Fibroblast of pulmonary artery (primary cell): ENCODE data around the gene TCP11.

Source experiments
- DNase-seq: peaks from one replicate; pipeline ENCODE4 v3.0.0-alpha.2; 2010; ENCODE audit warnings: low read depth
- H3K4me3 ChIP-seq: replicated peaks from 2 replicates; pipeline ENCODE4 v1.5.1; 2011; ENCODE audit warnings: low read depth, mild to moderate bottlenecking, control low read depth, low read length, moderate library complexity
- TF ChIP-seq, protein P1 (sequence below): IDR thresholded peaks from 2 replicates; pipeline ENCODE4 v1.5.1; 2011; ENCODE audit warnings: mild to moderate bottlenecking, control low read depth, low read length, inconsistent platforms; ENCODE audit errors: missing control alignments

The TCP11 gene

DNA sequence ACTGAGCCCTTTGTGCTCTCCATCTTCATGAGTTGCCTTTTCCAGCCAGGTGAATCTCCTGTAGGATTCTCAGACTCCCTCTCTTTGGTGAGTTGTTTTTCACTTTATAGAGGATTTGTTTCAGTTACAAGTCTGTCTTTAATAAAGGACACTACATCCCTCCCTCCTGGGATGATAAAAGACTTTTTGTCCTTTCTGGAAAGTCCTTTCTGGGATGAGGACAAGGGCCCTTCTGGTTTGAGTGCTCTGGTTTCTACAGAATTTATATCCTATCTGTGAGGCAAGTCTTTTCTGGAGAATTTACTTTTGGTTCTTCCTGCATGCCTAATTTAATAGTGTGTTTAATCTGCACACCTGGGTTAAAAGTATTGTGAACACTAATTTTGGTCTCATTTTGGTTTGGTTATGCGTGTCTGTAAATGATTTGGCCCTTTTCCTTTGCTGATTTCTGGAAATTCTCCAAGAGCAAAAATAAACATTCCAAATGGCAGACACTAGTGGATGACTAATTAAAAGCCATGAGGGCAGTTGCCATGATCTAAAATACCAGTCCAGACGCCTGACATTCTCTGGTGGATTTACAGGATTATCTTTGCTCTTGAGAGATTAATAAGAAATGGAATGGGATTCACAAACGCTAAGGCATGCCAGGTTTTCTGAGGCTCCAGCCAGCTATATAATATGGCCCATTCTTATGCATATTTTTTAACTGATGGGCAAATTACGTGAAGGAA, 44.8 kb downstream of the TCP11 start:
- DNase-seq: peak; percentile 64
- TF ChIP-seq, protein P1, sequence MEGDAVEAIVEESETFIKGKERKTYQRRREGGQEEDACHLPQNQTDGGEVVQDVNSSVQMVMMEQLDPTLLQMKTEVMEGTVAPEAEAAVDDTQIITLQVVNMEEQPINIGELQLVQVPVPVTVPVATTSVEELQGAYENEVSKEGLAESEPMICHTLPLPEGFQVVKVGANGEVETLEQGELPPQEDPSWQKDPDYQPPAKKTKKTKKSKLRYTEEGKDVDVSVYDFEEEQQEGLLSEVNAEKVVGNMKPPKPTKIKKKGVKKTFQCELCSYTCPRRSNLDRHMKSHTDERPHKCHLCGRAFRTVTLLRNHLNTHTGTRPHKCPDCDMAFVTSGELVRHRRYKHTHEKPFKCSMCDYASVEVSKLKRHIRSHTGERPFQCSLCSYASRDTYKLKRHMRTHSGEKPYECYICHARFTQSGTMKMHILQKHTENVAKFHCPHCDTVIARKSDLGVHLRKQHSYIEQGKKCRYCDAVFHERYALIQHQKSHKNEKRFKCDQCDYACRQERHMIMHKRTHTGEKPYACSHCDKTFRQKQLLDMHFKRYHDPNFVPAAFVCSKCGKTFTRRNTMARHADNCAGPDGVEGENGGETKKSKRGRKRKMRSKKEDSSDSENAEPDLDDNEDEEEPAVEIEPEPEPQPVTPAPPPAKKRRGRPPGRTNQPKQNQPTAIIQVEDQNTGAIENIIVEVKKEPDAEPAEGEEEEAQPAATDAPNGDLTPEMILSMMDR: no peak
- H3K4me3 ChIP-seq: no peak overlapping the region

DNA sequence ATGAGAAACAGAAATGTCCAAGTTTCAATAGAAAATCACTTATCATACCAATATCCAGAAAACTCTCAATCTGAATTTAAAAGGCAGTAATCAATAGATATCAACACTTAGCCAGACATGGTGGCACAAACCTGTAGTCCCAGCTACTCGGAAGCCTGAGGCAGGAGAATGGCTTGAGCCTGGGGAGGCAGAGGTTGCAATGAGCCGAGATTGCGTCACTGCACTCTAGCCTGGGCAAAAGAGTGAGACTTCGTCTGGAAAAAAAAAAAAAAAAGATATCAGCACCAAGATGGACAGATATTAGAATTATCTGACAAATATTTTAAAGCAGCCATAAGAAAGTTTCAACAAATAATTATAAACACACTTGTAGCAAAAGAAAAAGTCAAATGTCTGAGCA, 47.0 kb downstream of the TCP11 start:
- no peak for DNase-seq
- TF ChIP-seq, protein P1: no peak
- H3K4me3 ChIP-seq: no peak overlapping the region

DNA sequence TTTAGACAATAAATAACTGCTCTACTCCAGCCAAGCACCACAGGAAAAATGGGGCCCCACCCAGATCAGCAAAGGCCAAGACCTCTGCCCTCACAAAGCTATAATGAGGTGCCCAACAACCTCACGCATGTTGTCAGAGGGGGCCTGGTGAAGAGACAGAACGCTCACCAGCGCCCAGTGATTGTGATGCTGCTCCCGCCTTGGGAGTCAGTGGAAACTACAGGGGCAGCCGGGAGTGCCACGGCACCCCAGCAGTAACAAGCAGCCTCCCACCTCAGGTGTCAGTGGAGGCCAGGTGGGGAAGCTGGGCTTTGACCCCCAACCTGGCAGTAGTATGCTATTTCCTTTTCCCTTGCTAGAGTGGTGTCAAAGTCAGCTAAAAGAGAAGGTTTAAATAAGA, 47.4 kb downstream of the TCP11 start:
- no peak for DNase-seq
- TF ChIP-seq, protein P1: no peak

DNA sequence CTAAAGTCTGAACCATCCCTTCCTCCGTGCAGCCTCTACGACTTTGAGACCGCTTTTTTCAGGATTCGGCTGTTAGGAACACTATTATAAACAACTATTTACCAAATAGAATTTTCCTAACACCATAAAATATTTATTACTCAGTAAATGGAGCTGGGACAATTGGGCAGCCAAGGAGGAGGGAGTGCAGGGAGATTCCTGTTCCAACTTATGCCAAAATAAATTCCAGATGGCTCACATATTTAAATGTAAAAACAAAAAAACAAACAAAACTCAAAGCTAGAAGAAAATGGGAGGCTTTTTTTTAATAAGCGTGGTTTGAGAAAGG, 48.1 kb downstream of the TCP11 start:
- no peak for DNase-seq

More for the DNA sequence above, 47.4 kb downstream of the TCP11 start:
- no peak overlapping the region for H3K4me3 ChIP-seq

DNA sequence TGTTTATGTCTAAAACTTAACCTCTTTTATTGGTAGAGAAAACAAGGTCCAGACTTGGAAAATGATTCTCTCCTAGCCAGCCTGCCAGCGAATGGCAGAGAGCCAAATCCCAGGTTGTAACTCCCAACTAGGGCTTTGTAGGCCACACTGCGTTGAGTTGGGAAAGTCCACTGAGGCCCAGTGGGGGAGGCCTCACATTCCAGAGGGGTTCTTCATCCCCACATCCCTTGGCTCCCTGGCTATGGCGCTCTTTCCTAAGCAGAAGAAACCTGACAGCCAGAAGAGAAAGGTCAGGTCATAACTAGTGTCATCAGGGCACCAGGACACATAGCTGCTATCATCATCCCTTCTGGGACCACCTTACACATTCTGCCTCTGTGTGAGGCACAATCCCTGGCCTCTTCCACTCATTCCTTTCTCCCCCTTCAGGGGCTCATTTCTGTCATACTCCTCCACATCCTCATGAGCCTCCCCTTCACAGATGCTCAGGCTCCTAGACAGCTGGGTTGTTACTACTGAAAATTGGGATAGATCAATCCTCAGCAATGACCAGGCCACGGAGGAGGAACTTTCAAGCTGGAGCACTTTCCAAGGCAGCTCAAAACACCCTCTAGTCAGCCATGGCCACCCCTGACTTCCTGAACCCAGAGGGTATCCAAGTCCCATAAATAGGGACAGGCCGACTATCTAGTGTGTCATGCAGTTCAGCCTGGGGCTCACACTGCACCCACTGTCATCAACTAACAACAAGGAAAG, 48.6 kb downstream of the TCP11 start:
- peak; percentile 67 for DNase-seq
- TF ChIP-seq, protein P1: no peak
- no peak overlapping the region for H3K4me3 ChIP-seq

More for the DNA sequence above, 48.1 kb downstream of the TCP11 start:
- H3K4me3 ChIP-seq: no peak overlapping the region
- TF ChIP-seq, protein P1: no peak

DNA sequence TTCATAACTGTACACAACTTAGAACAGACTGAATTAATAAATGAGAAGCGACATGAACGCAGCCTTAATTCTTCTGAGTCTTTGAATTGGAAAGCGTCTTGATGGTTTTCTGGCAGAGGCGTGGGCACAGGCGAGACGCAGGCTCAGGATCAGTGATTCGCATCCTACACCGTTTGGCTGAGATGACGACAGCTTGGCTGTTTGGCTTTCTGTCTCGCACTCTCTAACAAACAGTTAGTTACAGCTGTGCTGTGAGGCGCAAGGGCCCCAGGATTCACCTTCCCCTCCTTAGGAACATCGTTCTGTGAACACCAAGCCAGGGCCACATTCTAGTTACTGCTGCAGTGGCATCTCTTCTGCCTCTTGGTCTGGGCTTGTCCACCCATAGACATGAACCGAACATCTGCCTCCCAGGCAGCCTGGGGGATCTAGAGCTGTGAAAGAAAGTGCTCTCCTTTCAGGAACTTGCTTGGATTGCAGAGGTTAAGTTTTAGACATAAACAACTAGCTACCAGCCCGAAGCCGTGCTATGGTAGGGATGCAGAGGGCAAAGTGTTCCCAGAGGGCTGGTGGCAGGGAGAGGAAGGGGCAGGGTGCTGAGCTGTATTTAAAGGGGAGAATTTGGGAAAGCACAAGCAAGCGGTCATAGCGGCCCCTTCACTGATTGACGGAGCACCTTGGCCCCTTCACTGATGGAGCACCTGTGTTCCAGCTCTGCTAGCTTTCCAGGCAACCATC, 49.6 kb downstream of the TCP11 start:
- TF ChIP-seq, protein P1: no peak
- H3K4me3 ChIP-seq: no peak overlapping the region
- DNase-seq: no peak
